DMS114 treated with DMSO at 0.1 percent for 48 hours (cell line): Measurements from ENCODE around the gene KIAA0825.

ENCODE experiments used
- DNase-seq: peaks from one replicate; lab custom pipeline; 2025; ENCODE audit not compliant: unreplicated experiment; lab: John Stamatoyannopoulos, UW

KIAA0825 gene

GRCh38 chr5:94618493-94619328 is at the start of gene KIAA0825, which contains the start of gene SLF1:
TSS of gene KIAA0825 (minus strand) at chr5:94618604. CDS start at chr5:94537126, 81,478 bp downstream.
TSS of gene SLF1 (plus strand) at chr5:94618669. CDS start at chr5:94628811, 10,142 bp downstream.
- DNase-seq = peak; percentile 86

- no peak for DNase-seq
Observed at GRCh38 chr5:94667937-94668336, 49.5 kb upstream of the KIAA0825 start.

- no peak for DNase-seq
Observed at GRCh38 chr5:94661086-94661485, 42.7 kb upstream of the KIAA0825 start.

- no peak for DNase-seq
Observed at GRCh38 chr5:94660506-94660905, 42.1 kb upstream of the KIAA0825 start.

GRCh38 chr5:94658272-94658671 is 39.9 kb upstream of the KIAA0825 start:
- DNase-seq = no peak

- no peak for DNase-seq
Observed at GRCh38 chr5:94649874-94650273, 31.5 kb upstream of the KIAA0825 start.

- no peak for DNase-seq
Observed at GRCh38 chr5:94646758-94647157, 28.4 kb upstream of the KIAA0825 start.

GRCh38 chr5:94645053-94645452 is 26.6 kb upstream of the KIAA0825 start:
- DNase-seq = no peak

GRCh38 chr5:94640176-94640575 is 21.8 kb upstream of the KIAA0825 start:
- no peak for DNase-seq

- DNase-seq = no peak
Observed at GRCh38 chr5:94632024-94632423, 13.6 kb upstream of the KIAA0825 start.

- no peak for DNase-seq
Observed at GRCh38 chr5:94627191-94627590, 8.8 kb upstream of the KIAA0825 start.

GRCh38 chr5:94623877-94624276 is 5.5 kb upstream of the KIAA0825 start:
- no peak for DNase-seq

- peak; percentile 23 for DNase-seq
Observed at GRCh38 chr5:94623011-94623410, 4.6 kb upstream of the KIAA0825 start.

- peak; percentile 42 for DNase-seq
Observed at GRCh38 chr5:94621763-94622162, 3.4 kb upstream of the KIAA0825 start.

GRCh38 chr5:94620256-94620655 is 1.9 kb upstream of the KIAA0825 start:
- no peak for DNase-seq

GRCh38 chr5:94618029-94618492 is 343 bp downstream of the KIAA0825 start:
- DNase-seq = peak; percentile 81

- DNase-seq = no peak
Observed at GRCh38 chr5:94615862-94616261, 2.5 kb downstream of the KIAA0825 start.

- no peak for DNase-seq
Observed at GRCh38 chr5:94614156-94614805, 4.1 kb downstream of the KIAA0825 start.

- no peak for DNase-seq
Observed at GRCh38 chr5:94613583-94613982, 4.8 kb downstream of the KIAA0825 start.

GRCh38 chr5:94595281-94595840 is 23.0 kb downstream of the KIAA0825 start:
- DNase-seq = no peak

- DNase-seq = no peak
Observed at GRCh38 chr5:94577466-94578245, 40.7 kb downstream of the KIAA0825 start.
